Thymus (tissue), 14 donors: ENCODE measurements around the gene ATM. TPM values are rescaled to one million over a fixed set of nuclear protein-coding genes. Genes with fewer than 3 reads are reported as not detected.
A peak's percentile ranks its signal among the peaks of the same experiment; 100 is the strongest.

Experiments used
- DNase-seq, 9 donors: peaks; one replicate each; pipeline ENCODE4 v3.0.0-alpha.2; 2013; ENCODE audit warnings: low spot score in 9 of 9, low read depth in 6 of 9, missing footprints in 1 of 9
- H3K27ac ChIP-seq, 2 donors: one replicate each; pipeline ENCODE4 v1.5.1; 2013; ENCODE audit warnings: control low read depth in 1 of 2, low read depth in 1 of 2, low read length in 1 of 2, mild to moderate bottlenecking in 1 of 2, moderate library complexity in 1 of 2
- H3K27me3 ChIP-seq, 2 donors: one replicate each; pipeline ENCODE4 v1.5.1; 2013; ENCODE audit warnings: low read length in 1 of 2; ENCODE audit not compliant: control insufficient read depth in 2 of 2, insufficient read depth in 1 of 2
- H3K36me3 ChIP-seq, 2 donors: one replicate each; pipeline ENCODE4 v1.5.1; 2013; ENCODE audit warnings: low read length in 1 of 2, mild to moderate bottlenecking in 1 of 2, moderate library complexity in 1 of 2; ENCODE audit not compliant: control insufficient read depth in 2 of 2, insufficient read depth in 2 of 2
- H3K4me1 ChIP-seq, 2 donors: one replicate each; pipeline ENCODE4 v1.5.1; 2013; ENCODE audit warnings: low read length in 2 of 2; ENCODE audit not compliant: control insufficient read depth in 2 of 2, insufficient read depth in 2 of 2
- H3K4me3 ChIP-seq, 2 donors: one replicate each; pipeline ENCODE4 v1.5.1; 2013; ENCODE audit warnings: low read length in 2 of 2, control low read depth in 1 of 2, mild to moderate bottlenecking in 1 of 2
- H3K9me3 ChIP-seq, 2 donors: one replicate each; pipeline ENCODE4 v1.5.1; 2013; ENCODE audit warnings: low read length in 1 of 2, mild to moderate bottlenecking in 1 of 2; ENCODE audit not compliant: control insufficient read depth in 2 of 2, insufficient read depth in 1 of 2
- WGBS: extraction: QIAGEN DNeasy Blood & Tissue Kit; methylation state at CpG from one replicate; pipeline ENCODE4 v1.1.7; 2013; 5-methylcytosine and 5-hydroxymethylcytosine counted together
- long read RNA-seq, 10 donors: transcript quantifications; one replicate each; lab custom pipeline, GENCODE V29; 2026
- polyA plus RNA-seq: library from polyadenylated mRNA; stranded (reverse); fragments of 200-250 nt; gene quantifications from one replicate; pipeline ENCODE4 v1.2.3, GENCODE V29; 2013
- total RNA-seq: library from RNA; stranded (reverse); fragments of 120-200 nt; gene quantifications from one replicate; pipeline ENCODE4 v1.2.4, GENCODE V29; 2013
- donor health status: healthy.

ATM gene
- total RNA-seq (67.0 TPM), polyA plus RNA-seq (55.0 TPM)
- long read RNA-seq, donor 1, partial matches to known transcripts: 0 of 2 reads
- long read RNA-seq, donor 1, other reads (novel, unspliced or antisense): 0 of 2 reads
- long read RNA-seq, donor 2: 0 reads
- long read RNA-seq, donor 3, partial matches to known transcripts: 0 of 2 reads
- long read RNA-seq, donor 3, other reads (novel, unspliced or antisense): 0 of 2 reads
- long read RNA-seq, donor 4, partial matches to known transcripts: 0 of 1 reads
- long read RNA-seq, donor 4, other reads (novel, unspliced or antisense): 0 of 1 reads
- long read RNA-seq, donor 5, partial matches to known transcripts: 0 of 4 reads
- long read RNA-seq, donor 5, other reads (novel, unspliced or antisense): 0 of 4 reads
- long read RNA-seq, donor 6, partial matches to known transcripts: 0 of 2 reads
- long read RNA-seq, donor 6, other reads (novel, unspliced or antisense): 0 of 2 reads
- long read RNA-seq, donor 7, partial matches to known transcripts: 0 of 1 reads
- long read RNA-seq, donor 7, other reads (novel, unspliced or antisense): 0 of 1 reads
- long read RNA-seq, donor 8: 0 reads
- long read RNA-seq, donor 9, full-length matches to known transcripts: 2 of 2 reads
- long read RNA-seq, donor 9, partial matches to known transcripts: 0 of 2 reads
- long read RNA-seq, donor 9, other reads (novel, unspliced or antisense): 0 of 2 reads
- long read RNA-seq, donor 10, partial matches to known transcripts: 0 of 2 reads
- long read RNA-seq, donor 10, other reads (novel, unspliced or antisense): 0 of 2 reads

DNA sequence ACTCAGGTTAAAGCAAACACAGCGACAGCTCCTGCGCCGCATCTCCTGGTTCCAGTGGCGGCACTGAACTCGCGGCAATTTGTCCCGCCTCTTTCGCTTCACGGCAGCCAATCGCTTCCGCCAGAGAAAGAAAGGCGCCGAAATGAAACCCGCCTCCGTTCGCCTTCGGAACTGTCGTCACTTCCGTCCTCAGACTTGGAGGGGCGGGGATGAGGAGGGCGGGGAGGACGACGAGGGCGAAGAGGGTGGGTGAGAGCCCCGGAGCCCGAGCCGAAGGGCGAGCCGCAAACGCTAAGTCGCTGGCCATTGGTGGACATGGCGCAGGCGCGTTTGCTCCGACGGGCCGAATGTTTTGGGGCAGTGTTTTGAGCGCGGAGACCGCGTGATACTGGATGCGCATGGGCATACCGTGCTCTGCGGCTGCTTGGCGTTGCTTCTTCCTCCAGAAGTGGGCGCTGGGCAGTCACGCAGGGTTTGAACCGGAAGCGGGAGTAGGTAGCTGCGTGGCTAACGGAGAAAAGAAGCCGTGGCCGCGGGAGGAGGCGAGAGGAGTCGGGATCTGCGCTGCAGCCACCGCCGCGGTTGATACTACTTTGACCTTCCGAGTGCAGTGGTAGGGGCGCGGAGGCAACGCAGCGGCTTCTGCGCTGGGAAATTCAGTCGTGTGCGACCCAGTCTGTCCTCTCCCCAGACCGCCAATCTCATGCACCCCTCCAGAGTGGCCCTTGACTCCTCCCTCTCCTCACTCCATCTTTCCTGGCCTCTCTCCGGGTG is at the start of gene ATM, which contains the start of gene NPAT:
ATM (plus strand) TSS at position 494 of the 774 bp plus-strand sequence. CDS start 4,558 bp downstream, outside the sequence.
NPAT (minus strand) TSS at position 65 of the 774 bp plus-strand sequence. CDS start 102 bp downstream, outside the sequence.
- Histone ChIP-seq H3K4me3 (peak within 1 kb of the TSS; percentile 76 to 97), H3K4me1 (peaks cover 13 to 14% of the 10 kb centered on the region in 2 donors), H3K36me3 (no peaks in the 10 kb centered on the region), H3K27me3 (no peaks in the 10 kb centered on the region), H3K27ac (peak within 1 kb of the TSS; percentile 95 to 97), H3K9me3 (no peaks in the 10 kb centered on the region)
- peak; percentile 94 to 99 (median 96) for DNase-seq
- under 1% methylated on average over 70 of the region's 70 CpGs for WGBS

DNA sequence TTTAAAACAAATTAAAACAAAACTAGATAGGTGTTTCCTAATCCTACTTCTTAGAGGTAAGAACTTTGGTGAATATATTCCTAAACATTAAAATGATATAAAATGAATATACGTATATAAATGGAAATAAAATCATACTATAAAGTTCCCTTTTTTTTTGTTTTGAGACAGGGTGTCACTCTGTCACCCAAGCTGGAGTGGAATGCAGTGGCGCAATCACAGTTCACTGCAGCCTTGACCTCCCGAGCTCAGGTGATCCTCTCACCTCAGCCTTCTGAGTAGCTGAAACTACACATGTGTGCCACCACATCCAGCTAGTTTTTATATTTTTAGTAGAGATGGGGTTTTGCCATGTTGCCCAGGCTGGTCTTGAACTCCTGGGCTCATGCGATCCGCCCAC is 45.3 kb upstream of the ATM start:
- WGBS: 99% methylated on average over 5 of the region's 5 CpGs
- peaks cover 22 to 63% of the 10 kb centered on the region in 2 donors for H3K36me3 ChIP-seq
- H3K27ac ChIP-seq: no peak overlapping the region

DNA sequence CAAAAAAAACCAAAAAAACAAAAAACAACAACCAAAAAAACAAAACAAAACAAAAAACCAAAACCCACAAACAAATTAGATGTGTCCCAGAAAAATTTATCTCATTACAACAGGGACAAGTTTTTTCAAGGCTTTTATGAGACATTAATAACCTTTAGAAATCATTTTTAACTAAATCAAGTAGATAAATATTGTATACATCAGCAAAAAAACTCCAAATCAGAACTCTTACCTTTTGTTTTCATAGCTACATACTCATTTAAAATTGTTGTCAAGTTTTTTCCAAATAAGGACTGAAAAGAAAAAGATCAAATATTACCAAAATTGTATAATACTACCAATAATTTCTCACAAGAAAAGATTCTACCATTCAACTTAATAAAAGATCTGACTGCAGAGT is 29.1 kb upstream of the ATM start:
- Histone ChIP-seq H3K9me3 (no peaks in the 10 kb centered on the region), H3K4me3 (no peak overlapping the region), H3K4me1 (no peaks in the 10 kb centered on the region), H3K27ac (no peak overlapping the region), H3K36me3 (peaks cover 11 to 40% of the 10 kb centered on the region in 2 donors), H3K27me3 (no peaks in the 10 kb centered on the region)
- no peak for DNase-seq

More for the DNA sequence above, 45.3 kb upstream of the ATM start:
- H3K27me3 ChIP-seq: no peaks in the 10 kb centered on the region
- H3K9me3 ChIP-seq: no peaks in the 10 kb centered on the region
- no peak for DNase-seq
- H3K4me3 ChIP-seq: no peak overlapping the region
- no peaks in the 10 kb centered on the region for H3K4me1 ChIP-seq

DNA sequence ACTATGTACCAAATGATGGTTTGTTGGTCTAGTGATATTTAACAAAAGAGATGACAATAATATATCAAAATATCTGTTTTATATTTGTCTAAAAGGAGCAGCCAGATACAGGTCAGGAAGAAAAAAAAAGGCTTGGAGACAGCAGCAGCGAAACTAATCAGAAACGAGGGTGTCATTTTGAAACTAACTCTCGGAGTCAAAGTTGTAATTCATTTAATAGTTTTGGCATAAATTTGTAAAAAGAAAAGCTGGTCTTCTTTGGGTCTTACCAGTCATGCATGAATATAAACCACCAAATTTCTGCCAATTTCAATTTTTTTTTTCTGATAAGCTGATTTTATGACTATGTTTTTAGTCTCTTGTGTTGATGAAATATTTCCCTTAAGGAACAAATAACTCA is 26.0 kb upstream of the ATM start:
- WGBS: 95% methylated on average over 3 of the region's 3 CpGs
- no peaks in the 10 kb centered on the region for H3K4me1 ChIP-seq
- H3K9me3 ChIP-seq: no peaks in the 10 kb centered on the region
- no peak overlapping the region for H3K27ac ChIP-seq
- no peaks in the 10 kb centered on the region for H3K27me3 ChIP-seq
- peaks cover 13 to 51% of the 10 kb centered on the region in 2 donors for H3K36me3 ChIP-seq
- DNase-seq: no peak
- H3K4me3 ChIP-seq: no peak overlapping the region

- Histone ChIP-seq H3K9me3 (no peaks in the 10 kb centered on the region), H3K27me3 (no peaks in the 10 kb centered on the region), H3K4me3 (no peak overlapping the region), H3K4me1 (no peaks in the 10 kb centered on the region), H3K36me3 (peaks cover 13 to 50% of the 10 kb centered on the region in 2 donors), H3K27ac (no peak overlapping the region)
- DNase-seq: no peak
Measured at GRCh38 chr11:108197351-108197750, 25.5 kb upstream of the ATM start.

- no peaks in the 10 kb centered on the region for H3K27me3 ChIP-seq
- H3K27ac ChIP-seq: no peak overlapping the region
- no peaks in the 10 kb centered on the region for H3K4me1 ChIP-seq
- 96% methylated on average over 8 of the region's 8 CpGs for WGBS
- DNase-seq: no peak
- no peak overlapping the region for H3K4me3 ChIP-seq
- H3K9me3 ChIP-seq: peaks cover 0 to under 1% of the 10 kb centered on the region in 2 donors
- H3K36me3 ChIP-seq: peaks cover 19 to 59% of the 10 kb centered on the region in 2 donors
Measured at GRCh38 chr11:108198833-108199232, 24.0 kb upstream of the ATM start.

DNA sequence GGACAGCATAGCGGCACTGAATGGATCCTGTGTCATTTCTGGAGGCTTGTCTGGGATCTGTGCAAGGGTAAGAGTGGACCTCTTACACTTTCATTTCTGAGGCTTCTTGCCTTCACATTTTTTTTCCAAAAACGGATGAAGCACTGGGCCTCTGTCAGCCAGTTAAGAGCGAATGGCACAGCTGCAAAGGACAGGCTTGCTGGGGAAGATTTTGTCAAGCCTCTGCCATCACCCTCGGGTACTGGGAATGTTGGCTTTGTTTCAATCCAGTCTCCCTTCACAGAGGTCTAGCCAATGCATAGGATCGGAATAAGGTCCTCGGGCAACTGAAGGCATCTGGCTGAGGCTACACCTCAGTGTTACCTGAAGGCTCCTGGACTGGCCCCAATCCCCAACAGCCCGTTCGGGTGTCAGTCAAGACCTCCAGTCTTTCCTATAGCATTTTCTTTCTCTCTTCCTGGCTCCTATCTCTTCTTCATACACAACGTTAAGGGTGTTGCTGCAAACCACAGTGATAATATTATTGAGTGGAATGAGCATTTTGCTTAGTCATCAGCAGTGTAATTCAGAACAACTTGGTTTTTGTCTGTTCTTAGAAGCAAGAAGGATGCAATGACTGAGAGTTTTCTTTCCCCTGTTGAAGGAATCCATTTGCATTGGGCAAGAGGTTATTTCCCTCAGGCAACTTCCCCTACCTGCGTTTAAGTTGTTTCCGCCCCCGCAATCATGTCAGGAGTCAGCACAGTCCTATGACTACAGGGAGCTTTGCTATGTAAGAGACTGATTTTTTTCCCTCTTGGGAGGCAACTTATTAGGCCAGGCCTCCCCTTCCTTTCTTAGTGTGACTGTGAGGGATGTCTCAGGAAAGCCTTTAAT is 23.2 kb upstream of the ATM start:
- H3K27ac ChIP-seq: no peak overlapping the region
- H3K36me3 ChIP-seq: peaks cover 28 to 64% of the 10 kb centered on the region in 2 donors
- no peak overlapping the region for H3K4me3 ChIP-seq
- no peaks in the 10 kb centered on the region for H3K4me1 ChIP-seq
- H3K27me3 ChIP-seq: no peaks in the 10 kb centered on the region
- 85% methylated on average over 12 of the region's 12 CpGs for WGBS
- H3K9me3 ChIP-seq: peaks cover 8 to 9% of the 10 kb centered on the region in 2 donors
- peak in 1 of 9 donors; percentile 22 for DNase-seq

GRCh38 chr11:108203075-108203474 is 19.8 kb upstream of the ATM start:
- peaks cover 54 to 72% of the 10 kb centered on the region in 2 donors for H3K36me3 ChIP-seq

More at GRCh38 chr11:108203075-108203474, 19.8 kb upstream of the ATM start:
- H3K4me1 ChIP-seq: no peaks in the 10 kb centered on the region
- DNase-seq: no peak
- H3K4me3 ChIP-seq: no peak overlapping the region
- no peaks in the 10 kb centered on the region for H3K27me3 ChIP-seq
- 88% methylated on average over 2 of the region's 2 CpGs for WGBS
- no peak overlapping the region for H3K27ac ChIP-seq
- H3K9me3 ChIP-seq: peaks cover 26 to 37% of the 10 kb centered on the region in 2 donors
